HG03520 (cell line): ENCODE data around the gene RNPEPL1.

Experiments
- ATAC-seq: cut with Tn5 transposase; IDR thresholded peaks from one replicate; pipeline ENCODE4 v1.9.1; 2021; ENCODE audit warnings: mild to moderate bottlenecking, moderate library complexity; ENCODE audit not compliant: unreplicated experiment

The RNPEPL1 gene

DNA sequence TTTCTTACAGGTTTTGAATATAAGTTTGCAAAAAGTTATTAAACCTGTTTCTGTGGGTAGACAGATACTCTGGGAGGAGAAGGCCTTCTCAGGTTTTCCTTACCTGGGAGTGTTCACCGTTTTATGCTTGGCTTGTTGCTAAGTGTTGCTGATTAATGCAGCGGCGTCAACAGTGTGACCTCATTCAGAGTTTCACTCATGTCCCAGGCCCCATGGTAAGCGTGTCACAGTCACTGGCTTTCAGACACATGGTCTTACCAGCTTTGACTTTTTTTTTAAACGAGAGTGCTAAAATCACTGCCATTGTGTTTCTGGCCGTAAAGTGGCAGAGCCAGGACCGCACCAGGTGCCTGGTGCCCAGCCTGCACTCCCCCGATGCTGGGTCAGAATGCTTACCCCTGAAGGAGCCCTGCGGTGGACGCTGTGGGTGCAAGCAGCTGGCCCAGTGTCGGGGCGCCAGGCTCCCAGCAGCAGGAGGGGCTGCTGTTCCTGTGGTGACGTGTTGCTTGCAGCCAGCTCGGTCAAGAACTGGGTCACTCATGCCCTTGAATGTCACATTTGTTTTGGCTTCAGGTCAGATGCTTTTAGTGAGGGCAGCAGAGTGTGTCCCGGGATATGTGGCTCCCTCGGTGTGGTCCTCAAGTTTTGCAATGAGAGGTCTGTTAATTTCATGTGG lies 21.7 kb downstream of the RNPEPL1 start:
- ATAC-seq, result no peak

DNA sequence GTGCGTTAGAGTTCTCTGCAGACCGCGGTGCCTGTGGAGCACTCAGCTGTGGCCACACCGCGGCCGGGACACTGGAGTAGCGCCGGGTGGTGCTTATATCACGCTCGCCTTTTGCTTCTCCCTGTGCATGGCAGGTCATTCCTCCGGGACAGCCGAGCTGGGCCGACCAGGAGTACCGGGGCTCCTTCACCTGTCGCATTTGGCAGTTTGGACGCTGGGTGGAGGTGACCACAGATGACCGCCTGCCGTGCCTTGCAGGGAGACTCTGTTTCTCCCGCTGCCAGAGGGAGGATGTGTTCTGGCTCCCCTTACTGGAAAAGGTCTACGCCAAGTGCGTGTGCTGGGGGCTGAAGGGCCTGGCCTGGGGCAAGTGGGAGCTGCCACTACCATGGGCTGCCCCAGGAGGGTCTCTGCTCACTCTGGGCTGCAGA lies 22.4 kb downstream of the RNPEPL1 start:
- ATAC-seq, result no peak

DNA sequence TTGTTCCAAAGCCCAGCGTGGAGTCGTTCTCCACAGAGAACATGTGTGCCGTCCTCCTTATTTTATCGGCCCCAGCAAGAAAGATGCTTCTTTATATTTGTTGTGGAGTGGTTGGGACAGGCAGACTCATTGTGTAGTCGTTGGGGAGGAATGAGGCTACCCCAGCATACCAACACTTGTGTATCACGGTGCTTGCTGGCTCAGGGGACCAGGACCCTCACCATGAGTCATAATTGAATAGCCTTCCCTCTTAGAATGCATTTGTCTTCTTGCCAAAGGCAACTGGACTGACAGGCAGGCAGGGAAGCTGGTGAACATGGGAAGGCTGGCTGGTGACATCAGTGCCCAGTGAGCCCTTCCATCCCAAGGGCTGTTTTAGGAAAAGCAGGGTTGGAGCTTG lies 22.9 kb downstream of the RNPEPL1 start:
- ATAC-seq, result no peak

DNA sequence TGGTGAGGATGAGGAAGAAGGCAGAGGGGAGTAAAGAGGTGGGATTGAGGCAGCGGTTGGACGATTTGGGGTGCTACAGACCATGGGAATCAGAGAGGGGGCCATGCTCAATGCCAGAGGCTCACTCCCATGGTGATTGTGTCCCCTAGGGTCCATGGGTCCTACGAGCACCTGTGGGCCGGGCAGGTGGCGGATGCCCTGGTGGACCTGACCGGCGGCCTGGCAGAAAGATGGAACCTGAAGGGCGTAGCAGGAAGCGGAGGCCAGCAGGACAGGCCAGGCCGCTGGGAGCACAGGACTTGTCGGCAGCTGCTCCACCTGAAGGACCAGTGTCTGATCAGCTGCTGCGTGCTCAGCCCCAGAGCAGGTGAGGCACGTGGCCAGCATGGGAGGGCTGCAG lies 23.5 kb downstream of the RNPEPL1 start:
- no peak for ATAC-seq

DNA sequence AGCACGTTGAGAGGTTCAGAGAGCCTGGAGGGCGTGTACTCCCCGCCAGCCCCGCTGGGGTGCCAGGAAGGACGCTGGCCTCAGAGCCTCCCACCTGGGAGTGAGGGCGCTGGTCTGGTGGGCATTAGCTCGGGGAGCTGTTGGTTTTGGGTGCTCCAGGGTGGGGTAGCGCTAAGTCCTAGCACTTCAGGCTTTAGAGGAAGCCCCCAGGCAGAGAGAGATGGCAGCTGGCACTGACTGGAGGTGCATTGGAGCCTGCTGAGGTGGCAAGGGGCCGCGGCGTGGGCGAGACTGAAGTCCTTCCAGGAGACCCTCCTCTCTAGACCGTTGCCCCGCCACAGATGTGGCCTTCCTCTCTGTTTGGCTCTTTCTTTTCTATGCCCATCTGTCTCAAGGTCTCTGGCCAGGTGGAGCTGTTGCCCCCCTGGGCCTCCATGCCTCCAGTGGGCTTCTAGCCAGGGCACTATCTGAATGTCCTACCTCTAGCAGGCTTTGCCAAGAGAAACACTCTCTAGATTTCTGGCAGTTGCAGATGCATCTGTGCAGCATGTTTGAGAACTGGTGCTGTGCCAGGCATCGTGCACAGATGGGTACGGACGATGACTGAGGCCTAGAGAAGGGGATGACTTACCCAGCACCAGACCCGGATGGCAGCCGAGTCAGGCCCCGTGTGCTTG lies 24.9 kb downstream of the RNPEPL1 start:
- no peak for ATAC-seq

DNA sequence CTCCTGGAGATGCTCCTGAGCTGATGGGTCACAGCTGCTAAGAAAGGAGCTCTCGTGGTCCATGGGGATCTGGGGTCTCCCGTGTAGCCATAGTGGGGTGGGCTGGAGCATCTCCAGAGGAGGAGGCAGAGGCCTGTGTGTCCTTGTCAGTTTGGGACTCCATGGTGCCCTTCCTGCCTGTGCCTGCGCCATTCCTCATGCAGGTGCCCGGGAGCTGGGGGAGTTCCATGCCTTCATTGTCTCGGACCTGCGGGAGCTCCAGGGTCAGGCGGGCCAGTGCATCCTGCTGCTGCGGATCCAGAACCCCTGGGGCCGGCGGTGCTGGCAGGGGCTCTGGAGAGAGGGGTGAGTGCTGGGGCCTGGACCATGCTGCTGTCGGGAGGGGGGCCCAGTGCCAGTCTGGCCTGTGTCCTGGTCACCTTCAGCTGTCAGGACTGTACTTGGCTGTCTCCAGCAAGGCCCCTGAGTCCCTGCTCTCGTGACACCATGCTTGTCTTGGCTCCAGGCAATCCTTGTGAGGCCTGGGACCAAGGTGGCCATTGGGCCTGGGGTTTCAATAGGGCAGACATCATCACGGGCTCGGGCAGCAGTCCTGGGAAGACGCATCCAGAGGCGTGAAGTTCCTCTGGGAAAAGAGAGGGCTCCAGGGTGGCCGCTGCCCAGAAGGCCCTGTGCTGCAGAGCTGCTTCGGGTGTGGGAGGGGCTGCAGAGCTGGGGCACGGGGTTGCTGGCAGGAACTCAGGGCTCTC lies 25.6 kb downstream of the RNPEPL1 start:
- ATAC-seq, result no peak

DNA sequence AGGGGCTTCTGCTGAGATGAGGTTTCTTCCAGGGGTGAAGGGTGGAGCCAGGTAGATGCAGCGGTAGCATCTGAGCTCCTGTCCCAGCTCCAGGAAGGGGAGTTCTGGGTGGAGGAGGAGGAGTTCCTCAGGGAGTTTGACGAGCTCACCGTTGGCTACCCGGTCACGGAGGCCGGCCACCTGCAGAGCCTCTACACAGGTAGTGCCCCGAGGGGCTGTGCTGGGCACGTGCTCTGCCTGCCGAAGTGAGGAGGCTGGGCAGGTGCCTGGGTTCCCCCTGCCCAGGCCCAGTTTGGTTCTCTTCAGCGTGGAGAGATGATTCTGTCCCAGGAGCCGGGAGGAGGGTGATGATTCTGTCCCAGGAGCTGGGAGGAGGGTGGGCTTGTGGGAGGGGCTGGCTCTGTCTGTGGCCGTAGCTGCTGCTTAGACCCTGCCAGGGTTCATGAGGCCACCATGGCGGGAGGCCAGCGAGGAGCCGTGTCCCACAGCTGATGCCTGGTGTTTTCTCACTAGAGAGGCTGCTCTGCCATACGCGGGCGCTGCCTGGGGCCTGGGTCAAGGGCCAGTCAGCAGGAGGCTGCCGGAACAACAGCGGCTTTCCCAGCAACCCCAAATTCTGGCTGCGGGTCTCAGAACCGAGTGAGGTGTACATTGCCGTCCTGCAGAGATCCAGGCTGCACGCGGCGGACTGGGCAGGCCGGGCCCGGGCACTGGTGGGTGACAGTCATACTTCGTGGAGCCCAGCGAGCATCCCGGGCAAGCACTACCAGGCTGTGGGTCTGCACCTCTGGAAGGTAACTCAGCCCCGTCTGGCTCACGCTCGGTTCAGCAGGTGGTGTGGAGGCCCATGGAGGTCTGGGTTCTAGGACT lies 26.5 kb downstream of the RNPEPL1 start:
- no peak for ATAC-seq

DNA sequence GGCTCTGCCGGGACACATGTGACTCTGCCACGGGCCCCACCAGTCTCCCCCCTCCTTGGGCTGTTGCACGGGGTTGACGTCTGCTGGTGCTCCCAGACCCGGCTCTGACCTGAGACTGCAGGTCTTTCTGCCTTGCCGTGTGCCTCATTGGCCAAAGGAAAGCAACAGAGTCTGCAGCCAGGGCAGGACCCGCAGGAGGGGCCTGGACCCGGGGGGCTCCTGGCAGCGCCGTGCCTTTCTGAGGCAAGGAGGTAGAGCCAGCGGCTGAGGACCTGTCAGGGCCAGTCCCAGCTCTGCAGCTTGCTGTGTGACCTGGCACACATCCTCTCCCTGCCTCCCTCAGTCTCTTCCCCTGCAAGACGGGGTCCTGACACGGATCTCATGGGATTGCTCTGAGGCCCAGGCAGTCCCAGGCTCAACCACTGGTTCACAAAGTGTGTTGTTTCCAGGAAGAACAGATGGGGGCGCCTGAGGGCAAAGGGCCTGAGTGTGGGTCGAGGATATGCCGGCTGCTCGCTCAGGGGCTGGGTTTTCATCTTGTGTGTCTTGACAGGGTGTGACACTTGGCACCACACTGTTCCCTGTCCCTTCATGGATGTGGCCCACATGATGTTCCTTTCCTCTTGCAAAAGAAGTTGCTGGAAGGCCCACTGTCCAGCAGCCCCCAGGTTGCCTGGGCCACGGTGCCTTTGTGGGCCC lies 27.2 kb downstream of the RNPEPL1 start:
- ATAC-seq, result no peak

DNA sequence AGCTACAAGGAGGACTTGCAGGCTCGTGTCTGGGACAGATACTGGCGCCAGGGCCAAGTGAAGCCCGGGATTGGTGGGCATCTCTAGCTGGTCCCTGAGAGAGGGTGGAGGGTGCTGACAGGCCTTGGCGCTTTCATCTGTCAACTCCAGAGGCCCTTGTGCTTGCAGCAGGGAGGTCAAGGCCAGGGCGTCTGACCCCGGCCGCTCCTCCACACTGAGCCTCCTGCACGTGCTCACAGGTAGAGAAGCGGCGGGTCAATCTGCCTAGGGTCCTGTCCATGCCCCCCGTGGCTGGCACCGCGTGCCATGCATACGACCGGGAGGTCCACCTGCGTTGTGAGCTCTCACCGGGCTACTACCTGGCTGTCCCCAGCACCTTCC lies 27.8 kb downstream of the RNPEPL1 start:
- no peak for ATAC-seq

DNA sequence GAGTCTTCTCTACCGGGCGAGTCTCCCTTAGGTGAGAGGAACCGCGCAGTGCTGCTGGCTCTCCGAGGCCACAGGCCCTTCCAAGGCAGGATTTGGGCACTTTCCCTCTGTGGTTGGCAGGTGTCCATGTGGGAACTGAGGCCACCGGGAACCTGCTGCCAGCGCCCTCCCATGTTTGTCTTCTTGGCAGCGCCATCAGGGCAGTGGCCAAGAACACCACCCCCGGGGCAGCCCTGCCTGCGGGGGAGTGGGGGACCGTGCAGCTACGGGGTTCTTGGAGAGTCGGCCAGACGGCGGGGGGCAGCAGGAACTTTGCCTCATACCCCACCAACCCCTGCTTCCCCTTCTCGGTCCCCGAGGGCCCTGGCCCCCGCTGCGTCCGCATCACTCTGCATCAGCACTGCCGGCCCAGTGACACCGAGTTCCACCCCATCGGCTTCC lies 28.2 kb downstream of the RNPEPL1 start:
- ATAC-seq, result no peak

DNA sequence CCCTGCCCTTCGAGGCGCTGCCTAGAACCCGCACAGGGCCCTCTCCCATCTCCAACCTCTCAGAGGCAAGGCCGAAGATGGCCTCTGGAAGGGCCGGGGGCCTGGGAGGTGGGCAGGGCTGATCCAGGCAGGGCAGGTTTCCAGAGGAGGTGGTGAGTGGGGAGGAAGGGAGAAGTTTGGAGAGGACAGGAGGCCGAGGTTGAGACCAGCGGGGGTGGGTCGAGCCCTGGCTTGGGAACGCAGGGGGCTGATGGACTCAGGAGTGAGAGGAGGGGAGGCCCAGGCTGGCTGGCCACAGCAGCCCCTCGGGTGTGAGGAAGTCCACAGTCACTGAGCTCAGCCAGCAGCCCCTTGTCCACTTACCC lies 28.8 kb downstream of the RNPEPL1 start:
- ATAC-seq, result no peak

DNA sequence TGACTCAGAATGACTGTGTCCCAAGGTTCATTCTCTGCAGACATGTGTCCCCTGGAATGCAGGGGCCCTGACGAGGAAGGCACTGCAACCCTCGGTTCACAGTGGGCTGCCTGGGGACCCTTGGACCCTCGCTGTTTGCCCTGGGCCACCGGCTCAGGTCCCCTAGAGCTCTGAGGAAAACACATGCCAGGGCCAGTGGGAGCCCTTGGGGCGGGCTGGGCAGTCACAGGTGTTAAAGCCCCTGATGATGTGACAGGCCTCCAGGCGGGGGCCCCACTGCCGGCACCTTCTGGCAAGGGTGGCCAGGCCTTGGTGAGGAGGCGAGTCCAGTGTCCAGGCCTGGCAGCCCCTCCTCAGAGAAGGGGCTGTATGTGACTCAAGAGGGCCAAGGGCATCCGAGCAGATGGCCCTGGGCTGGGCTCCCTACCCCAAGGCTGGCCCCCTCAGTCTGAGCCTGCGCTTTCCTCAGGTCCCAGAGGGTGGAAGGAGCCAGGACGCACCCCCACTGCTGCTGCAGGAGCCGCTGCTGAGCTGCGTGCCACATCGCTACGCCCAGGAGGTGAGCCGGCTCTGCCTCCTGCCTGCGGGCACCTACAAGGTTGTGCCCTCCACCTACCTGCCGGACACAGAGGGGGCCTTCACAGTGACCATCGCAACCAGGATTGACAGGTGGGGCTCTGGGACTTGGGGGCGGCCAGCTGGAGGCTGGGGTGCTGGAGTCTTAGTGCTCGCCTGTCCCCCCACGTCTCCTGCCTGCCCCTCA lies 29.3 kb downstream of the RNPEPL1 start:
- ATAC-seq, result no peak

DNA sequence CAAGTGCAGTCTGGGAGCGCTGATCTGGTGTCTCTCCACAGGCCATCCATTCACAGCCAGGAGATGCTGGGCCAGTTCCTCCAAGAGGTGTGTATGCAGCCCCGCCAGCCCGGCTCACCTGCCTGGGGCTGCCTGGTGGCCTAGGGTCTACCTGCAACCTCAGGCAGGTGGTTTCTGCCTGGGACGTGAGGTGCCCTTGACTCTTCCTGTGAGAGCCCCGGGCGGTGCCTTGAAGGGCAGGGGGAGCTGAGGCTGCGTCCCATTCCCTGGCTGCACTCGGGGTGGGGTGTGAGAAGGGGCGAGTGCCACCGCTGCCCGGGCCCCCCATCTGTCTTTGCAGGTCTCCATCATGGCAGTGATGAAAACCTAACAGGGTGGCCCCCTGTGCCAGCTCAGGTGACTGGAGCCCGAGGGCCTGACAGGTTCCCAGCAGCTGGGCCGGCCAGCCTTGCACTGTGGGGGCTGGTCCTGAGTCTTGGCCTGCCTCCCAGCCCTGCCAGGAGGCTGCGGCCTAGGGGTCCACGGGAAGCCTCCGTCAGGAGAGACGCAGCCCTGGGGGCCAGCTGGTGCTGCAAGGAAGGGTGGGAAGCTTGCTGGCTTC lies 30.1 kb downstream of the RNPEPL1 start:
- no peak for ATAC-seq

DNA sequence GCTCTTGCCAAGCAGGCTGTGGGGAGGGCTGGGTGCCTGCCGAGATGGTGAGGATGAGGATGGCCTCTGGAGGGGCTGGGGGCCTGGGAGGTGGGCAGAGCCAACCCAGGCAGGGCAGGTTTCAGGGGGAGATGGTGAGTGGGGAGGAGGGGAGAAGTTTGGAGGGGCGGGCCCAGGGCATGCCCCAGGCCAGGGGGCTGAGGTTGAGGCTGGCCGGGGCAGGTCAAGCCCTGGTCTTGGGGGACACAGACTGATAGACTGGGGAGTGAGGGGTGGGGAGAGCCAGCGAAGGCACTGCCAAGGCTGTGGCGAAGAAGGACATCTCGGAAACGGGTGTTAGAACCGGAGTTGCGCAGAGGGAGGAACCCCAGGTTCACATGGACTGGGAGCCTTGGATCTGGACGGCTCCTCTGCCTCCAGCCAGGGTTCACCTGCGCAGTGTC lies 30.9 kb downstream of the RNPEPL1 start:
- no peak for ATAC-seq

DNA sequence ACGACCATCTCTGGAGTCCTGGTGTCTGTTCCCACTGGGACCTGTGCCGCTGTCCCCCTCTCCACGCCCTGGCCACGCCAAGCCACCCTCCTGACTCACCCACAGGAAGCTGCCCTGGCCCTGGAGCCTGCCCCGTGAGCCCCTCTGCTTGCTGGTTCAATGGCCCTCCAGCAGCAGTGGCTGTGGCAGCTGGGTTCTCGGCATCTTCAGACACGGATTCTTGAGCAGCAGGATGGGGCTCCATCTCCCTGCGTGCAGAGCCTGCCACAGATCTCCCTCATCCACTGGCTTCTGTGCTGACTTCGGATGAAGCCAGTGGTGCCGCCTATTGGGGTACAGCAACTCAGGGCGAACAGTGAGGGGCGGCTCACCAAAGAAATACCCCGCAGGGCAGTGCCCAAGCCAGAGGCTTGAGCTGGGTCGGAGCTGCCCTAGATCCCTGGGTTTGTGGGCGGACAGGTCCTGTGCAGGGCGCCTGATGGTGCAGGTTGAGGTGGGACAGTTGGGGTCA lies 32.2 kb downstream of the RNPEPL1 start:
- ATAC-seq, result no peak

DNA sequence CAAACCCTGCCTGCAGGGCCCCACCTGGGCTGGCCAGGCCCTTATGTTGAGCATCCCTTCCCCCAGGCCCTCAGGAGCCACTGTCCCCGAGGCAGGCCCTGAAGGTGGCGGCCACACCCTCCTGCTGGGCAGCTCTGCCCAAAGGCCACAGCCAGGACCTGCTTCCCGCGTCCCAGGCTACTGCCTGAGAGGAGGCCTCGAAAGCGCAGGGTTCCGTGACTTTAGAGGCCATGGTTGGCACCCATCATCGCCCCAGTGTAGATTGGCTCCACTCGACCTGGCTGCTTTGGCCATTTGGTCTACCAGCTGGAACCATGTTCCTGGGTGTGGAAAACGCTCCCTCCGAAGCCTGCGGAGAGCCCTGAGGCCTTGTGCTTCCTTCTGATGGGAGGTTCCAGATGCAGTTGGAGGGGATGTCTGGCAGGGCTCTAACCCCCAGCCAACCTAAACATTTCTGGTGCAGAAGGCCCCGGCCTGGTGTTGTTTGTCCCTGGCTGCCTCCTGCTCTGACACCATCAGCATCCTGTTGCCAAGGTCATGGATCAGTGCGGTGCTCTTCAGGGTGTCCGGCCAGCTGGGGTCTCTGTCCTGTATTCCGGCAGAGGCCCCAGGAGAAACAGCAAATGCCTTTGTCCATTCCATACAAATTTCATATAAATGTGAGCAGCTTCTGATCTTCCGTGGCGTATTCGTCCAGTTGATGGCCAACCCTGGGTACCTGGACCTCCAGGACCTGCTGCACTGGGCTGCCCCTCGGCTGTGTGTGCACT lies 33.0 kb downstream of the RNPEPL1 start:
- ATAC-seq, result no peak

DNA sequence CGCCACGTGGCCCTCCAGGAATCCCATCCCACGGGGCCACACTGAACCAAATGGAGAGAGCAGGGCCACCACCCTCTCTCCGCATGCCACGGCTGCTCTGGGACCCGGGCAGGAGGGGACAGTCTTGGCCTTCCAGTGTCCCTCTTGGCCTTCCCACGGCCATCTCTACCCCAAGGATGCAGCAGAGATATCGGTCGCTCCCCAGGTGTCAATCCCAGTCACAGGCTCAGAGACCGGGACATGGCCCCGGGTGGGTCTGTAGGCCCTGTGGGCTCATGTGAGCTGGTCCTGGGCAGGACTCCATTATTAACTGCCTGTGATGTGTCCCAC lies 33.5 kb downstream of the RNPEPL1 start:
- no peak for ATAC-seq

DNA sequence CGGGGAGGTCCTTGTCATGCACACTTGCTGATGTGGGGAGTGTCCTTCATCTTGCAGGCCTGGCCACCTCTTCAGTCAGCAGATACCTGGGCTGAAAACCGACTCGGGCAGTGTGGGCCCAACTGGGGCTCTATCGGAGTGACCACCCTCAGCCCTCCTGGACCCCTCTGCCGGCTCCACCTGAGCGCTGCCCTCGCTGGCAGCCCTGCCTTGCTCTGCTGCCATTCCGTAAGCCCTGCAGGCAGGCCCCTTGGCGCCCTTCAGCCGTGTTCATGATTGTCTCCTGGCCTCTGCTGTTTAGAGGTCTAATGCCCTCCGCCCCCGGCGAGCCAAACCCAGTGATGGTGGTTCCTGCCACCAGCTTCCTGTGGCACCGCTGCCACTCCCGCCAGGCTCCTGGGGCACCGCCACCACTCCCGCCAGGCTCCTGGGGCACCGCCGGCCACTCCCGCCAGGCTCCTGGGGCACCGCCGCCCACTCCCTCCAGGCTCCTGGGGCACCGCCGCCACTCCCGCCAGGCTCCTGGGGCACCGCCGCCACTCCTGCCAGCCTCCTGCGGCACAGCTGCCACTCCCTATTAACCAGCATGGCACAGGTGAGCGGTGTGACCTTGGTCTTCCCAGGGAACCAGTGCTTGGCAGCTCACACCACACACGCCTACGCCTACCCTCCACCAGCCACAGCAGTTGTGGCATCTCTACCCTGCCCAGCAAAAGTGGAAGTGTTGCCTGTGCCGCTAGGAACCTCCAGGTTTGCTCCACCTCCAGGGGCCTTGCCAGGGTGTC lies 34.2 kb downstream of the RNPEPL1 start:
- no peak for ATAC-seq
